Upper lobe of left lung (tissue), 6 donors: Measurements from ENCODE around the gene SPDYE8. TPM values are rescaled to one million over a fixed set of nuclear protein-coding genes. Genes with fewer than 3 reads are reported as not detected.
"Not testable (repeated sequence)": the region's sequence is repeated elsewhere in the genome, so short reads cannot be mapped to it uniquely, and the experiment has no call there.

Source experiments
- ATAC-seq, 2 donors: fragments of 200-7000 bp; cut with Tn5 transposase; one replicate each; pipeline ENCODE4 v1.9.1; 2022; ENCODE audit warnings: mild to moderate bottlenecking in 2 of 2, moderate library complexity in 2 of 2; ENCODE audit not compliant: low FRiP score in 2 of 2
- DNase-seq, 2 donors: peaks; one replicate each; pipeline ENCODE4 v3.0.0-alpha.2; 2019 to 2020
- H3K27ac ChIP-seq, 4 donors: fragments of 200-600 bp; sonication (generic); one replicate each; pipeline ENCODE4 v1.5.1; 2016 to 2019
- H3K27me3 ChIP-seq, 4 donors: fragments of 200-600 bp; sonication (generic); one replicate each; pipeline ENCODE4 v1.5.1; 2017 to 2019
- H3K36me3 ChIP-seq, 4 donors: fragments of 200-600 bp; sonication (generic); one replicate each; pipeline ENCODE4 v1.5.1; 2016 to 2019
- H3K4me1 ChIP-seq, 4 donors: fragments of 200-600 bp; sonication (generic); one replicate each; pipeline ENCODE4 v1.5.1; 2018 to 2019
- H3K4me3 ChIP-seq, 4 donors: fragments of 200-600 bp; sonication (generic); one replicate each; pipeline ENCODE4 v1.5.1; 2017 to 2019; ENCODE audit warnings: mild to moderate bottlenecking in 2 of 4, moderate library complexity in 1 of 4
- H3K9me3 ChIP-seq, 4 donors: fragments of 200-600 bp; sonication (generic); one replicate each; pipeline ENCODE4 v1.5.1; 2018 to 2019
- WGBS, 2 donors: methylation state at CpG; one replicate each; pipeline ENCODE4 v1.1.5; 2017 to 2018; 5-methylcytosine and 5-hydroxymethylcytosine counted together
- small RNA-seq, 4 donors: library from RNA; depleted of rRNA; stranded (forward); fragments of <200 nt; gene quantifications; one replicate each; pipeline ENCODE3, GENCODE V24; 2016
- total RNA-seq, 6 donors: library from RNA; depleted of rRNA in 4 of 6; stranded (reverse); fragments of >200 nt in 4 of 6; gene quantifications; one replicate each; pipeline versions ENCODE4 v1.1.0 to v1.2.1, GENCODE V29; 2016 to 2021
- donor health status: DM: no; HTN: no; CAD: no; lungs with moderate emphysema.
- donor health status: DM: no; HTN: yes; CAD: no; lungs with severe emphysema.

SPDYE8 gene
- total RNA-seq, 6 donors from 2014 or later = not detected

- WGBS, 2 donors = 93% methylated on average over 3 of the region's 12 CpGs; no CpG with 5 or more reads in 1 of the 2 donors
- not testable (repeated sequence) for H3K4me3 ChIP-seq
Observed at GRCh38 chr7:72976434-72976833, 53.1 kb downstream of the SPDYE8 start.

DNA sequence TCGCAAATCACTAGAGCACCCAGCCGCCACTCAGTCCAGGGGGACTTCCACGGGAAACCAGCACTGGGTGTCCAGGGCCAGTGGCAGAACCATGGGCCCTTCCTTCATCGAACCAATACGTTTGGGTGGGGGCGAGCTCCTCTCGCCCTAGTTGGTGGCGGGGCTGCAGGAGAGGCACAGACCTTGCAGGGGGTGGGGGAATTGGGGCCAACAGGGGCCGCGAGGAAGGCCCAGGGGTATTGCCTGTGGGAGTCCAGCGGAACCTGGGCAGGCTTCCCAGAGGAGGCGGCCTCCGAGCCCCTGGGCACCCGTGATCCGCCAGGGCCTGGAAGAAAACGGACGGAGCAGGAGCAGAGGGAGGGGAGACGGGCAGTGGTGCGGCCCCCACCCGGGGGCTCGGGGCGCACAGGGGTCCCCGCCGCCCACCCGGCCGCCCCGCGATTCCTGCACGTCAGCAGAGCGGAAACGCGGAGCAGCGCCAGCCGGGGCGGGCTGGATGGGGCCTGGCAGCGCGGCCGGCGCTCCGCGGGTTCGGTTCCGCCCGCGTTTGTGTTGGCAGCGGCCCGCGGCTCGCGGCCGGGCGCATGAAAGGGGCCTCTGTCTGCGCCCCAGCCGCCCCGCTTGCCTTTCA lies 53.8 kb downstream of the SPDYE8 start:
- 100% methylated on average over 1 of the region's 55 CpGs; no CpG with 5 or more reads in 1 of the 2 donors for WGBS, 2 donors
- peak in 1 of 2 donors; percentile 63 for DNase-seq

More at GRCh38 chr7:72976434-72976833, 53.1 kb downstream of the SPDYE8 start:
- H3K27me3 ChIP-seq, H3K27ac ChIP-seq, H3K4me1 ChIP-seq, H3K36me3 ChIP-seq, H3K9me3 ChIP-seq: not testable (repeated sequence)
- DNase-seq (peak in 1 of 2 donors; percentile 34), ATAC-seq (peak; percentile 15 to 42)

GRCh38 chr7:72974781-72975180 lies 54.8 kb downstream of the SPDYE8 start:
- not testable (repeated sequence) for H3K9me3 ChIP-seq, ATAC-seq, H3K27ac ChIP-seq, H3K4me3 ChIP-seq, H3K4me1 ChIP-seq, H3K36me3 ChIP-seq, H3K27me3 ChIP-seq, DNase-seq
- no CpG with 5 or more reads among the region's 7 CpGs for WGBS, 2 donors

More for the DNA sequence above, 53.8 kb downstream of the SPDYE8 start:
- not testable (repeated sequence) for H3K4me1 ChIP-seq, H3K27me3 ChIP-seq, H3K4me3 ChIP-seq, H3K27ac ChIP-seq, H3K36me3 ChIP-seq, H3K9me3 ChIP-seq
- ATAC-seq = peak in 1 of 2 donors; percentile 29

DNA sequence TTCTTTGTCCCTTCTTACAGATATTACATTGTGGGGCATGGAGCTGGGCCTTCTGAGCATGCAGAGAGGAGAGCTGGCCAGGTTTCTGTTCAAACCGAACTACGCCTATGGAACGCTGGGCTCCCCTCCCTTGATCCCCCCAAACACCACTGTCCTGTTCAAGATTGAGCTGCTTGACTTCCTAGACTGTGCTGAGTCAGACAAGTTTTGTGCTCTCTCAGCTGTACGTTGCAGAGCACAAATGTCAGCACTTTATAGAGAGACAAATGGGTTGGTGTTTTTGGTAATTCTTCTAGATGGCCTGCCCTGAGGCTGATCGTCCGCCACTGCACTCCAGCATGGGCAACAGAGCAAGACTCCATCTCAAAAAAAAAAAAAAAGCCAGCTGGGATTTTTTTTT lies 58.1 kb downstream of the SPDYE8 start:
- H3K4me1 ChIP-seq, H3K27ac ChIP-seq, DNase-seq, H3K4me3 ChIP-seq, ATAC-seq, H3K9me3 ChIP-seq, H3K27me3 ChIP-seq, H3K36me3 ChIP-seq: not testable (repeated sequence)
- WGBS, 2 donors = no CpG with 5 or more reads among the region's 6 CpGs

Small RNAs within 50 kb of the gene (small RNA-seq; reads per million reads assigned to genes)
- 0 reads per million in 4 donors for gene RF00019

Other genes with a start within 250 kb of the SPDYE8 start
- 10 to 100 TPM in 2 of 6 donors, 1 to 10 TPM in 4; 2.4 to 22.0 (median 4.5) TPM for gene TYW1B, start 201.6 kb downstream of the SPDYE8 start, total RNA-seq
- 10 to 100 TPM; 25.5 to 37.2 (median 32.8) TPM for gene POM121, start 104.7 kb downstream of the SPDYE8 start, total RNA-seq
- gene TRIM74, start 60.3 kb downstream of the SPDYE8 start, total RNA-seq = 1 to 10 TPM in 2 of 6 donors, under 1 TPM in 1, not detected in 3; 0.60 to 9.4 (median 1.2) TPM
- not detected for gene SPDYE11, start 28.1 kb upstream of the SPDYE8 start, total RNA-seq
- gene SPDYE9, start 56.3 kb upstream of the SPDYE8 start, total RNA-seq = not detected